ENCODE data around the gene SMCO2.

GRCh38 chr12:27493260-27493940 is 46.9 kb downstream of the SMCO2 start:
- TF ChIP-seq CTCF (IDR thresholded peaks at IDR 0.05 in 8 of 11, conservative IDR thresholded peaks at IDR 0.05 in 3 of 11) (no peak), POLR2A (IDR thresholded peaks at IDR 0.05) (no peak)
